KMS-11 (cell line): ENCODE results near the gene DENND4C.

Experiments
- H2AFZ ChIP-seq: fragments of 200-600 bp; sonication (generic); 2 replicates; pipeline ENCODE4 v1.6.1; 2016; ENCODE audit warnings: antibody characterized with exemption, mixed run types, low read depth
- H3K27ac ChIP-seq: fragments of 200-600 bp; sonication (generic); 2 replicates; pipeline ENCODE4 v1.6.1; 2016; ENCODE audit warnings: mild to moderate bottlenecking, mixed run types
- H3K27me3 ChIP-seq: fragments of 200-600 bp; sonication (generic); 2 replicates; pipeline ENCODE4 v1.6.1; 2017; ENCODE audit warnings: mild to moderate bottlenecking, low read depth, mixed run types, moderate library complexity; ENCODE audit not compliant: insufficient read depth
- H3K36me3 ChIP-seq: fragments of 200-600 bp; sonication (generic); 2 replicates; pipeline ENCODE4 v1.6.1; 2017; ENCODE audit warnings: mild to moderate bottlenecking, mixed run types; ENCODE audit not compliant: insufficient read depth
- H3K4me1 ChIP-seq: fragments of 200-600 bp; sonication (generic); 2 replicates; pipeline ENCODE4 v1.6.1; 2016; ENCODE audit warnings: mild to moderate bottlenecking, low read depth, mixed run types; ENCODE audit not compliant: poor library complexity, severe bottlenecking
- H3K4me2 ChIP-seq: fragments of 200-600 bp; sonication (generic); 2 replicates; pipeline ENCODE4 v1.7.0; 2016; ENCODE audit warnings: mild to moderate bottlenecking, mixed run types
- H3K4me3 ChIP-seq: fragments of 200-600 bp; sonication (generic); IDR thresholded peaks from 2 replicates; pipeline ENCODE4 v1.6.1; 2017; ENCODE audit warnings: low read depth, low read length, mixed read lengths; ENCODE audit not compliant: insufficient read depth
- H3K79me2 ChIP-seq: fragments of 200-600 bp; sonication (generic); 2 replicates; pipeline ENCODE4 v1.6.1; 2016; ENCODE audit warnings: low read depth, mixed run types; ENCODE audit not compliant: insufficient read depth
- H3K9ac ChIP-seq: fragments of 200-600 bp; sonication (generic); 2 replicates; pipeline ENCODE4 v1.6.1; 2016; ENCODE audit warnings: mild to moderate bottlenecking, mixed run types
- H4K20me1 ChIP-seq: fragments of 200-600 bp; sonication (generic); 2 replicates; pipeline ENCODE4 v1.6.1; 2016; ENCODE audit warnings: mild to moderate bottlenecking, mixed run types; ENCODE audit not compliant: insufficient read depth
- TF ChIP-seq, protein P1 (sequence below): fragments of 200-600 bp; sonication (generic); conservative IDR thresholded peaks from 2 replicates; pipeline ENCODE4 v1.6.1; 2017; ENCODE audit warnings: low read depth, mild to moderate bottlenecking, antibody characterized with exemption, low read length, moderate library complexity, mixed read lengths

The DENND4C gene

DNA sequence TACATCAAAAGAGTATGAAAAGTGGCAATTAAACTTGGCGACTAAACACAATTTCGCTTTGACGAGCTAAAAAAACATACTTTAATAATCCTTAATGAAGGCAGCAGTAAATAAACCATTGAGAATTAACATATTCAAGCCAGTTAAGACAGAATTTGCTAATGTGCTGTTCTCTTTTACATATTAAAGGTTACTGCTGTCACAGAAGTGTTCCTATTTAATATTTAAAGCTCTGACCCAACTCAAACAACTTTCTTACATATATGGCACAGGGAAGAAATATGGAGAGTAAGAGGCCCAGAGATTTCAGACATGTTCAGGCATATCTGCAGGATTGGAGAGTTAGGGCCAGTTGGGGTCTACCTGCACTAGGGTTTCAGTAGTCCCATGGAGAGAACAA, 16.7 kb upstream of the DENND4C start:
- Histone ChIP-seq H3K4me2 (no peak overlapping the region), H3K27ac (no peak overlapping the region), H3K27me3 (no peaks in the 10 kb centered on the region), H3K4me1 (no peaks in the 10 kb centered on the region), H3K9ac (no peak overlapping the region), H3K79me2 (no peaks in the 10 kb centered on the region), H3K36me3 (no peaks in the 10 kb centered on the region), H2AFZ (no peak overlapping the region), H4K20me1 (no peaks in the 10 kb centered on the region), H3K4me3 (no peak overlapping the region)
- TF ChIP-seq, protein P1, sequence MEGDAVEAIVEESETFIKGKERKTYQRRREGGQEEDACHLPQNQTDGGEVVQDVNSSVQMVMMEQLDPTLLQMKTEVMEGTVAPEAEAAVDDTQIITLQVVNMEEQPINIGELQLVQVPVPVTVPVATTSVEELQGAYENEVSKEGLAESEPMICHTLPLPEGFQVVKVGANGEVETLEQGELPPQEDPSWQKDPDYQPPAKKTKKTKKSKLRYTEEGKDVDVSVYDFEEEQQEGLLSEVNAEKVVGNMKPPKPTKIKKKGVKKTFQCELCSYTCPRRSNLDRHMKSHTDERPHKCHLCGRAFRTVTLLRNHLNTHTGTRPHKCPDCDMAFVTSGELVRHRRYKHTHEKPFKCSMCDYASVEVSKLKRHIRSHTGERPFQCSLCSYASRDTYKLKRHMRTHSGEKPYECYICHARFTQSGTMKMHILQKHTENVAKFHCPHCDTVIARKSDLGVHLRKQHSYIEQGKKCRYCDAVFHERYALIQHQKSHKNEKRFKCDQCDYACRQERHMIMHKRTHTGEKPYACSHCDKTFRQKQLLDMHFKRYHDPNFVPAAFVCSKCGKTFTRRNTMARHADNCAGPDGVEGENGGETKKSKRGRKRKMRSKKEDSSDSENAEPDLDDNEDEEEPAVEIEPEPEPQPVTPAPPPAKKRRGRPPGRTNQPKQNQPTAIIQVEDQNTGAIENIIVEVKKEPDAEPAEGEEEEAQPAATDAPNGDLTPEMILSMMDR: no peak

- Histone ChIP-seq H3K4me1 (no peaks in the 10 kb centered on the region), H3K9ac (no peak overlapping the region), H3K4me3 (no peak overlapping the region), H3K4me2 (no peak overlapping the region), H2AFZ (no peak overlapping the region), H4K20me1 (no peaks in the 10 kb centered on the region), H3K27me3 (no peaks in the 10 kb centered on the region), H3K27ac (no peak overlapping the region), H3K36me3 (no peaks in the 10 kb centered on the region), H3K79me2 (no peaks in the 10 kb centered on the region)
- TF ChIP-seq, protein P1: no peak
Observed at GRCh38 chr9:19216466-19216865, 14.0 kb upstream of the DENND4C start.

- H3K4me1 ChIP-seq: no peaks in the 10 kb centered on the region
- no peak overlapping the region for H3K9ac ChIP-seq
Observed at GRCh38 chr9:19221326-19221725, 9.2 kb upstream of the DENND4C start.

GRCh38 chr9:19223724-19224123, 6.8 kb upstream of the DENND4C start:
- Histone ChIP-seq H4K20me1 (no peaks in the 10 kb centered on the region), H3K4me1 (no peaks in the 10 kb centered on the region), H2AFZ (no peak overlapping the region), H3K27me3 (no peaks in the 10 kb centered on the region), H3K4me2 (no peak overlapping the region), H3K79me2 (no peaks in the 10 kb centered on the region), H3K9ac (no peak overlapping the region), H3K4me3 (no peak overlapping the region), H3K27ac (no peak overlapping the region), H3K36me3 (no peaks in the 10 kb centered on the region)
- TF ChIP-seq, protein P1: no peak

More at GRCh38 chr9:19221326-19221725, 9.2 kb upstream of the DENND4C start:
- no peak overlapping the region for H3K4me2 ChIP-seq
- H3K27me3 ChIP-seq: no peaks in the 10 kb centered on the region
- no peaks in the 10 kb centered on the region for H3K79me2 ChIP-seq
- no peak overlapping the region for H3K4me3 ChIP-seq
- no peak overlapping the region for H2AFZ ChIP-seq
- H3K36me3 ChIP-seq: no peaks in the 10 kb centered on the region
- H4K20me1 ChIP-seq: no peaks in the 10 kb centered on the region
- H3K27ac ChIP-seq: no peak overlapping the region
- TF ChIP-seq, protein P1: no peak

DNA sequence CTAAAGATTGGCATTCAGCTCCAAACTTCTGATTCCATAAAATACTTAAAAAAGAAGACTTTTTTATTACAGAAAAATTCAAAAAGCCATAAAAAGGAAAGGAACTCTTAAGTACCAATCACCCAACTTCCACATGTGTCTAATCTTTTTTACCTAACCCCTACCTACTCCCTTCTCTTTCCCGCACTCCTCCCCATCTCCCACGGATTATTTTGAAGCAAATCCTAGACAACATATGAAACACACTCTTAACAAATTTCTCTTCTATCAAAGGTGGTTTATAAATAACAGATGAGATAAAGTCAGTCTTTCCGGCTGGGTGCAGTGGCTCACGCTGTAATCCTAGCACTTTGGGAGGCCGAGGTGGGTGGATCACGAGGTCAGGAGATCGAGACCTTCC, 5.9 kb upstream of the DENND4C start:
- Histone ChIP-seq H3K4me1 (peaks cover 6% of the 10 kb centered on the region), H3K4me3 (no peak overlapping the region), H4K20me1 (no peaks in the 10 kb centered on the region), H3K27me3 (no peaks in the 10 kb centered on the region), H3K27ac (no peak overlapping the region), H3K9ac (no peak overlapping the region), H3K36me3 (no peaks in the 10 kb centered on the region), H3K79me2 (no peaks in the 10 kb centered on the region), H3K4me2 (no peak overlapping the region), H2AFZ (no peak overlapping the region)
- TF ChIP-seq, protein P1: no peak
